ENCODE data around the gene PCYT2.

PCYT2 gene

DNA sequence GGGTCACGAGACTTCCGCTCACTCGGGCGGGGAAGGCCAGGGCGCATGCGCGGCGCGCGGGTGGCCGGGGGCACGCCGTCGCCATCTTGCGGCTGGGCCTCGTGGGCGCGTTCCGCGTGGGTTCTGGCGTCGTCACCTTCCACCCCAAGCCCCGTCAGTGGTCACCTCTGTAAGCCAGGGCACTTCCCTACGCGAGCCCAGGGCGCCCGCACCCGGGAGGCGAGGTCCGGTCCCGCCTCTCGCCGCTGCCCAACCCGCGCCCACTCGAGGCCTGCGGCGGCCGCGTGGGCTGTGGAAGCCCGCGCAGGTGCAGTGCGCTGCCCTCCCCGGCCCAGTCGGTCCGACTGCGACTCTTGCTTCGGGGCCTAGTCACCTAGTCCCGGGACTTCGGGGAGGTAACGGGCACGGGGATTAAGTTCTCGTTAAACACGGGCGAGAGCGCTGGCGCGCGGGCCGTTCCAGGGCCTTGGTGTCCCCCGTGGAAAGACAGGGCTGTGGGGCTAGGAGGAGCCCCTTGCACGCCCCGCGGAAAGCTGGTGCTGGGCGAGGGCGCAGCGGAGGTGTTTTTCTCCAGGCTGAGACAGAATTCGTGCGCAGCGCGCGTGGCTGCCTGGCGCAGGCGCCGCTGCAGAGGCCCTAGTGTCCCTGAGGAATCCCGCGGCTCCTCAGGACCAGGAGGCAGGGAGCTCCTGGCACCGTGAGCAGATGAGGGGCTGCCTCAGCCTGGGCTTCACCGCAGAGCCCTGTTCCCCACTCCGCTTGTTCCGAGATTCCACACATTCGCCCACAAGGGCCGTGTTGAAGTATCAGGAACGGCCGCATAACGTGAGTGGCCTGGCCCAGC, 39.6 kb downstream of the PCYT2 start:
- TF ChIP-seq, protein P1, sequence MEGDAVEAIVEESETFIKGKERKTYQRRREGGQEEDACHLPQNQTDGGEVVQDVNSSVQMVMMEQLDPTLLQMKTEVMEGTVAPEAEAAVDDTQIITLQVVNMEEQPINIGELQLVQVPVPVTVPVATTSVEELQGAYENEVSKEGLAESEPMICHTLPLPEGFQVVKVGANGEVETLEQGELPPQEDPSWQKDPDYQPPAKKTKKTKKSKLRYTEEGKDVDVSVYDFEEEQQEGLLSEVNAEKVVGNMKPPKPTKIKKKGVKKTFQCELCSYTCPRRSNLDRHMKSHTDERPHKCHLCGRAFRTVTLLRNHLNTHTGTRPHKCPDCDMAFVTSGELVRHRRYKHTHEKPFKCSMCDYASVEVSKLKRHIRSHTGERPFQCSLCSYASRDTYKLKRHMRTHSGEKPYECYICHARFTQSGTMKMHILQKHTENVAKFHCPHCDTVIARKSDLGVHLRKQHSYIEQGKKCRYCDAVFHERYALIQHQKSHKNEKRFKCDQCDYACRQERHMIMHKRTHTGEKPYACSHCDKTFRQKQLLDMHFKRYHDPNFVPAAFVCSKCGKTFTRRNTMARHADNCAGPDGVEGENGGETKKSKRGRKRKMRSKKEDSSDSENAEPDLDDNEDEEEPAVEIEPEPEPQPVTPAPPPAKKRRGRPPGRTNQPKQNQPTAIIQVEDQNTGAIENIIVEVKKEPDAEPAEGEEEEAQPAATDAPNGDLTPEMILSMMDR (IDR thresholded peaks at IDR 0.05; ENCODE audit: insufficient read depth, low read depth, low read length, missing control alignments), result peak; percentile 34
- DNase-seq (ENCODE audit: low read depth), result peak; percentile 96
- peak overlapping the region; percentile 99 for H3K4me3 ChIP-seq (ENCODE audit: low read depth, low read length)

DNA sequence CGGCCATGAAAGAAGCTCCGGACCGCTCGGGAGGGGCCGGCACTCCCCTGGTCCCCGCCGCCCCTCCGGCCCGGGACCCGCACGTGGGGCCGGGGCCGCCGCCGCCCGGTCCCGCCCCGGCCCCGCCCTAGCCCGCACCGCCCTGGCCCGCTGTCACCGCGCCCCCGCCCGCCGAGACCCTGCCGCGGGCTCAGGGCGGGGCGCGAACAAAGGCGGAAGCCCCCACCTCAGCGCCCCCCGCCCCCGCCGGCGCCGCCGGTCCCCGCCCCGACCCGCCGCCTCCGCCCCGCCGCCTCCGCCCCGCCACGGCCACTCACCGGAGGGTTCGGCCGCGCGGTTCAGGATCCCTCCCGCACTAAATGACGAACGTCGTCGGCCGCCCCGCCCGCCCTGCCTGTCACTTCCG, 40.2 kb downstream of the PCYT2 start, which contains the start of gene ARHGDIA:
ARHGDIA (minus strand) TSS at position 357 of the 406 bp plus-strand sequence. CDS start 1,407 bp downstream, outside the sequence.
- TF ChIP-seq, protein P1 (IDR thresholded peaks at IDR 0.05; ENCODE audit: insufficient read depth, low read depth, low read length, missing control alignments), result no peak
- DNase-seq (ENCODE audit: low read depth), result no peak
- H3K4me3 ChIP-seq (ENCODE audit: low read depth, low read length), result peak within 1 kb of the TSS; percentile 99

DNA sequence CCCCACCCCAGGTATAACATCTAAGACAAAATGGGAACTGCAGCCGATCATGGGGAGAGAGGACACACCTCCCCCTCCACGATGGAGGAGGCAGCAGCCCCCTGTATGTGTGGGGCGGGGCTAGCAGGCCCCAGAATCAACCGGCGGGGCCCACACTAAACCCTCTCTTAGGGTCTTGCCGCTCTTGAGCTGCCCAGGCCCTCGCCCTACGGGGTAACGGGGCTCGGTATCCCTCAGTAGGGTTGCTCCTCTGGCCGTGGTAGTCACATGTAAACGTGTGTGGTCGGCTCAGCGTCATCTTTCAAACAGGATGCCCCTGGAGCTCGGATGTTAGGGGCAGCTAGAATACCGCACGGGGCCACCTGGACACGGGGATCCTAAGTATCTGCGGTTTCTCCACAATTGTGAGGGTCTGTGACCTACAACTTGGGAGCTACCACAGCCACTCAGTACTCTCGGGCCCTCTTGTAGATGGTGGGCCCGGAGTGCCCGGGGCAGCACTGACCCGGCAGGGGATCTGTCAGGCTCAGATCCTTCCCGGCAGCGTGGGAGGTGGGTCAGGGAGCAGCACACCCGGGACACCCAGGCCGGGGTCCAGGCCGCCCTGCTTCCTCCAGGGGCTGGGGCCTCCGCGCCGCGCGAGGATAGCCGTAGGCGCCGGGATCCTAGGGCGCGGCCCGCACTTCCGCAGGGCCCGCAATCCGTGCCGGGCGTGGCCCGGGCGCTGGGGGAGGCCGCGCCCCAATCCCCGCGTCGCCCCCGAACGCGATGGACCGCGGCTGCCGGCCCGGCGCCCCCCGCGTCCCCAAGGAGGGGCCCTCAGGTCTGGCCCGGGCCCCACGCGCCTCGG, 40.8 kb downstream of the PCYT2 start:
- peak; percentile 62 for DNase-seq (ENCODE audit: low read depth)
- TF ChIP-seq, protein P1 (IDR thresholded peaks at IDR 0.05; ENCODE audit: insufficient read depth, low read depth, low read length, missing control alignments), result no peak
- peak overlapping the region; percentile 99 for H3K4me3 ChIP-seq (ENCODE audit: low read depth, low read length)

DNA sequence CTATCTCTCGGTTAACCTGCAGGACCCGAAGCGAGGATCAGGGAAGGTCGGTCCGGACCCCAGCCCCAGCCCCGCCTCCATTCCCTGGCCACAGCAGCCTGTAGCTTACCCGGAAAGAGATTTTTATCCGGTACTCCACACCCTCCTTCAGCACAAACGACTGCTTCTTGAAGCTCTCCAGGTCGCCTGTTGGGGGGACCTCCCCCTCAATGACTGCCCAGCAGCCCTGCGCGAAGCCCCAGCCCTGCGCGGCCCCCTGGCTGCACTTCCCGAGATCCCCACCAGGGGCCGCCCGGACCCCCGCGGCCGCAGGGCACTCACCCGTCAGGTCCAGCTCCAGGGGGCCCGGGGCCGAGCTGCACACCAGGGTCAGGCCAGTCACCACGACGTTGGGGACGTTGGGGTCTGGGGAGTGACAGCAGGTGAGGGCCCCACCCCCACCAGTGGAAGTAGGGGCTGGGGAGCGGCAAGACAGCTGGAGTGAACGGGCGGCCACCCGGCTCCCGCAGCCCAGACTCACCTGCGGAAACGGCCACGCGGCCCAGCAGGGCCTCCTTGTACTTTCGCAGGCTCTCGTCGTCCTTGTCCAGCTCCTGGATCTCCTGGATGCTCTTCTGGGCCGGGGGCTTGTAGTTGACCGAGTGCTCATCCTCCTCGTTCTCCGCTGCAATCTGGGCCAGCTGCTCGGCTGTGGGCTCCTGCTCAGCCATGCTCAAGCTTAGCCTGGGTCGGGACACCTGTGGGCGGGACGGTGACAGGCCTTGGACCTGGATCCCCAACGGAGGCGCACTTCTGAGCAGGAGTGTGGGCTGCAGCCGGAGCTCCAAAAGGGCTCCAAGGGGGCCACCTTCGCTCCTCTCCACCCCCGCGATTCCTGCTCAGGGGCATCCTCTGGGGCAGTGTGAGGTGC, 41.7 kb downstream of the PCYT2 start:
- peak overlapping the region; percentile 99 for H3K4me3 ChIP-seq (ENCODE audit: low read depth, low read length)
- DNase-seq (ENCODE audit: low read depth), result peak; percentile 65
- TF ChIP-seq, protein P1 (IDR thresholded peaks at IDR 0.05; ENCODE audit: insufficient read depth, low read depth, low read length, missing control alignments), result peak; percentile 89

DNA sequence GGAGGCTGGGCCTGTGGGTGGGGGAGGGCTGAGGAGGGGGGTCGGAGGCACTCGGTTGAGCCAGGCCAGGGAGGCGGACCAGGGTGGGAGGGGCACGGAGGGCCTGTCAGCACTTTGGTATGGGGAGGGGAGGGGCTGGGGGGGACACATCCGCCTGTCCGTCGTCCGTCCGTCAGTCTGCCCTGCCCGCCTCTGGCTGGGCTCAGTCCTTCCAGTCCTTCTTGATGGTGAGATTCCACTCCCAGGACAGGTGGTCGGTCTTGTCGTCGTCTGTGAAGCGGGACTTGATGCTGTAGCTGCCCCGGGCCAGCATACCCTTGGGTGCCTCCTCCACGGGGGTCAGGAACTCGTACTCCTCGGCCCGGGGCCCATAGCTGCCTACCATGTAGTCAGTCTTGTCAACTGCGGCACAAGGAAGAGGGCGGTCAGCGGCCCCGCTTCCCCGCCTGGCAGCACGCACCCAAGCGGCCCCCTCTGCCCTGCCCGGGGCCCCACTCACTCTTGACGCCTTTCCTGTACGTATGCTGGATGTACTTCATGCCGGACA, 42.5 kb downstream of the PCYT2 start:
- TF ChIP-seq, protein P1 (IDR thresholded peaks at IDR 0.05; ENCODE audit: insufficient read depth, low read depth, low read length, missing control alignments), result no peak
- no peak for DNase-seq (ENCODE audit: low read depth)
- peak overlapping the region; percentile 99 for H3K4me3 ChIP-seq (ENCODE audit: low read depth, low read length)

Measured in GM12865 (cell line).